ENCODE measurements around the gene RHOB. TPM values are rescaled to one million over a fixed set of nuclear protein-coding genes. Genes with fewer than 3 reads are reported as not detected.

RHOB gene
- total RNA-seq, 1 donor from 2014 or later: 191 TPM

- ATAC-seq (no peak), DNase-seq (no peak)
- peak overlapping the region; percentile 99 for H3K27ac ChIP-seq
- H3K36me3 ChIP-seq: peaks cover 8% of the 10 kb centered on the region
- H3K4me3 ChIP-seq: peak overlapping the region; percentile 86
- no peaks in the 10 kb centered on the region for H3K9me3 ChIP-seq
- no peak for TF ChIP-seq CTCF (IDR thresholded peaks at IDR 0.05)
- H3K4me1 ChIP-seq: peaks cover 28% of the 10 kb centered on the region
- intact Hi-C loops (cut with DNase I): loop anchor here (10.0 kb wide), 1 partner anchor 188 kb away; no protein-coding TSS in a partner anchor
- H3K27me3 ChIP-seq: no peaks in the 10 kb centered on the region
Measured at GRCh38 chr2:20446255-20446916, 488 bp upstream of the RHOB start.

GRCh38 chr2:20447437-20448245 lies 767 bp downstream of the RHOB start:
- Histone ChIP-seq H3K9me3 (no peaks in the 10 kb centered on the region), H3K27ac (peak overlapping the region; percentile 99), H3K4me1 (peaks cover 29% of the 10 kb centered on the region), H3K27me3 (no peaks in the 10 kb centered on the region), H3K4me3 (peak overlapping the region; percentile 86), H3K36me3 (peaks cover 8% of the 10 kb centered on the region)
- intact Hi-C loops (cut with DNase I): loop anchor here (10.0 kb wide), 1 partner anchor 187 kb away; no protein-coding TSS in a partner anchor
- DNase-seq: peak; percentile 81
- TF ChIP-seq CTCF (IDR thresholded peaks at IDR 0.05): no peak
- peak; percentile 52 for ATAC-seq

DNA sequence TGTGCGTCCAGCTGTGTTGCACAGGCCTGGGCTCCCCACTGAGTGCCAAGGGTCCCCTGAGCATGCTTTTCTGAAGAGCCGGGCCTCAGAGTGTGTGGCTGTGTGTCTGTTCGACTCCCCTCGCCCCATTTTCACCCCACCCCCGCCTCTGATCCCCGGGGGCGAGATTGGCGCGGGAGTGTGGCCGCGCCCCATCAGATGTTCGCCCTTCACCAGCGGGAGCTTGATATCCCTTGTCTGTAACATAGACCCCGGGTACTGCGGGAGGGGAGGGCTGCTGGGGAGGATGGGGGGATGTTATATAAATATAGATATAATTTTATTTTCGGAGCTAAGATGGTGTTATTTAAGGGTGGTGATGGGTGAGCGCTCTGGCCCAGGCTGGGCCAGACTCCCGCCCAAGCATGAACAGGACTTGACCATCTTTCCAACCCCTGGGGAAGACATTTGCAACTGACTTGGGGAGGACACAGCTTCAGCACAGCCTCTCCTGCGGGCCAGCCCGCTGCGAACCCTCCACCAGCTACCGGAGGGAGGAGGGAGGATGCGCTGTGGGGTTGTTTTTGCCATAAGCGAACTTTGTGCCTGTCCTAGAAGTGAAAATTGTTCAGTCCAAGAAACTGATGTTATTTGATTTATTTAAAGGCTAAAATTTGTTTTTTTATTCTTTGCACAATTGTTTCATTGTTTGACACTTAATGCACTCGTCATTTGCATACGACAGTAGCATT lies 1.5 kb downstream of the RHOB start:
- H3K36me3 ChIP-seq: peaks cover 8% of the 10 kb centered on the region
- intact Hi-C loops (cut with DNase I): loop anchor here (10.0 kb wide), 1 partner anchor 186 kb away; no protein-coding TSS in a partner anchor
- H3K27ac ChIP-seq: peak overlapping the region; percentile 99
- TF ChIP-seq CTCF (IDR thresholded peaks at IDR 0.05): no peak
- no peaks in the 10 kb centered on the region for H3K27me3 ChIP-seq
- no peaks in the 10 kb centered on the region for H3K9me3 ChIP-seq
- peaks cover 28% of the 10 kb centered on the region for H3K4me1 ChIP-seq
- ATAC-seq (no peak), DNase-seq (no peak)
- H3K4me3 ChIP-seq: peak overlapping the region; percentile 86

- no peak for ATAC-seq
- peak overlapping the region; percentile 99 for H3K27ac ChIP-seq
Measured at GRCh38 chr2:20448977-20449306, 2.1 kb downstream of the RHOB start.

More at GRCh38 chr2:20448977-20449306, 2.1 kb downstream of the RHOB start:
- DNase-seq: no peak
- Histone ChIP-seq H3K4me1 (peaks cover 23% of the 10 kb centered on the region), H3K4me3 (peak overlapping the region; percentile 86), H3K27me3 (no peaks in the 10 kb centered on the region), H3K9me3 (no peaks in the 10 kb centered on the region), H3K36me3 (peaks cover 8% of the 10 kb centered on the region)
- intact Hi-C loops (cut with DNase I): loop anchor here (10.0 kb wide), 1 partner anchor 186 kb away; no protein-coding TSS in a partner anchor
- no peak for TF ChIP-seq CTCF (IDR thresholded peaks at IDR 0.05)

Data from upper lobe of right lung (tissue), 1 donor.